Measurements from ENCODE around the gene ZNF423.

- TF ChIP-seq EZH2 (IDR thresholded peaks at IDR 0.05; ENCODE audit: insufficient read depth, poor library complexity, severe bottlenecking), result no peak
- no peak for TF ChIP-seq EZH2phosphoT487 (IDR thresholded peaks at IDR 0.05; ENCODE audit: insufficient read depth, low read depth)
These were observed 122.5 kb downstream of the ZNF423 start for GRCh38 chr16:49733313-49734009.

Measured in GM23248 (cell line).